Mesenchymal stem cell (in vitro differentiated cells and primary cell): Measurements from ENCODE around the gene ME2.

Experiments
- DNase-seq: peaks from one replicate; pipeline ENCODE4 v3.0.0-alpha.2; 2013
- H2AFZ ChIP-seq: one replicate; pipeline ENCODE4 v1.6.1; 2013; ENCODE audit warnings: low read depth, mild to moderate bottlenecking, control low read depth, inconsistent platforms, low read length, moderate library complexity
- H2AK5ac ChIP-seq: 2 replicates; pipeline ENCODE4 v1.6.1; 2013; ENCODE audit warnings: low read length, moderate library complexity, mild to moderate bottlenecking, inconsistent platforms; ENCODE audit not compliant: severe bottlenecking
- H2BK120ac ChIP-seq: one replicate; pipeline ENCODE4 v1.6.1; 2013; ENCODE audit warnings: low read depth, mild to moderate bottlenecking, inconsistent platforms, low read length, moderate library complexity
- H2BK12ac ChIP-seq, 2 experiments: one replicate each; pipeline ENCODE4 v1.6.1; 2013; ENCODE audit warnings: inconsistent platforms in 2 of 2, low read length in 2 of 2, mild to moderate bottlenecking in 2 of 2, moderate library complexity in 2 of 2, control low read depth in 1 of 2
- H2BK15ac ChIP-seq: one replicate; pipeline ENCODE4 v1.6.1; 2013; ENCODE audit warnings: mild to moderate bottlenecking, low read depth, inconsistent platforms; ENCODE audit not compliant: poor library complexity, severe bottlenecking
- H2BK5ac ChIP-seq: 2 replicates; pipeline ENCODE4 v1.6.1; 2013; ENCODE audit warnings: low read depth, mild to moderate bottlenecking, low read length, control low read depth, inconsistent platforms; ENCODE audit not compliant: poor library complexity, severe bottlenecking
- H3K14ac ChIP-seq, 2 experiments: one replicate each; pipeline ENCODE4 v1.6.1; 2013; ENCODE audit warnings: inconsistent platforms in 2 of 2, low read length in 2 of 2, control low read depth in 1 of 2, mild to moderate bottlenecking in 1 of 2, moderate library complexity in 1 of 2
- H3K18ac ChIP-seq, 2 experiments: one replicate each; pipeline ENCODE4 v1.6.1; 2013; ENCODE audit warnings: inconsistent platforms in 2 of 2, low read length in 2 of 2, control low read depth in 1 of 2, low read depth in 1 of 2, mild to moderate bottlenecking in 1 of 2
- H3K23ac ChIP-seq, 2 experiments: one replicate each; pipeline ENCODE4 v1.6.1; 2013; ENCODE audit warnings: inconsistent platforms in 2 of 2, low read length in 2 of 2, mild to moderate bottlenecking in 2 of 2, moderate library complexity in 2 of 2, control low read depth in 1 of 2
- H3K27ac ChIP-seq: 2 replicates; pipeline ENCODE4 v1.5.1; 2013; ENCODE audit warnings: mild to moderate bottlenecking, moderate library complexity, low read length, control low read depth, inconsistent platforms; ENCODE audit not compliant: poor library complexity, severe bottlenecking
- H3K27me3 ChIP-seq, 2 experiments: 2 replicates each; pipeline versions ENCODE4 v1.6.1 to v1.7.0; 2013; ENCODE audit warnings: low read length in 2 of 2, mild to moderate bottlenecking in 2 of 2, moderate library complexity in 2 of 2, control low read depth in 1 of 2, inconsistent platforms in 1 of 2; ENCODE audit not compliant: control insufficient read depth in 1 of 2, insufficient read depth in 1 of 2
- H3K36me3 ChIP-seq, 2 experiments: 2 replicates each; pipeline versions ENCODE4 v1.6.1 to v1.7.0; 2013; ENCODE audit warnings: low read length in 2 of 2, control low read depth in 1 of 2, inconsistent platforms in 1 of 2, low read depth in 1 of 2, mild to moderate bottlenecking in 1 of 2; ENCODE audit not compliant: insufficient read depth in 2 of 2, control insufficient read depth in 1 of 2
- H3K4ac ChIP-seq, 2 experiments: one replicate each; pipeline ENCODE4 v1.6.1; 2013; ENCODE audit warnings: inconsistent platforms in 2 of 2, low read length in 2 of 2, mild to moderate bottlenecking in 2 of 2, moderate library complexity in 2 of 2, control low read depth in 1 of 2, low read depth in 1 of 2
- H3K4me1 ChIP-seq: 2 replicates; pipeline ENCODE4 v1.6.1; 2013; ENCODE audit warnings: low read depth, low read length, control low read depth; ENCODE audit not compliant: control insufficient read depth, insufficient read depth
- H3K4me2 ChIP-seq: 2 replicates; pipeline ENCODE4 v1.6.1; 2013; ENCODE audit warnings: low read length, mild to moderate bottlenecking, inconsistent platforms; ENCODE audit not compliant: poor library complexity, severe bottlenecking
- H3K4me3 ChIP-seq, 2 experiments: 2 replicates each; pipeline versions ENCODE4 v1.5.1 to v1.7.0; 2013; ENCODE audit warnings: low read length in 2 of 2, mild to moderate bottlenecking in 2 of 2, control low read depth in 1 of 2, low read depth in 1 of 2; ENCODE audit not compliant: insufficient read depth in 1 of 2
- H3K79me1 ChIP-seq: replicated peaks from 2 replicates; pipeline ENCODE4 v1.6.1; 2013; ENCODE audit warnings: mild to moderate bottlenecking, control low read depth, low read length, inconsistent platforms; ENCODE audit not compliant: poor library complexity, severe bottlenecking
- H3K9ac ChIP-seq: 2 replicates; pipeline ENCODE4 v1.7.0; 2013; ENCODE audit warnings: mild to moderate bottlenecking, low read length, moderate library complexity
- H3K9me3 ChIP-seq: 2 replicates; pipeline ENCODE4 v1.7.0; 2013; ENCODE audit warnings: mild to moderate bottlenecking, low read length; ENCODE audit not compliant: control insufficient read depth
- H4K8ac ChIP-seq: one replicate; pipeline ENCODE4 v1.6.1; 2013; ENCODE audit warnings: inconsistent platforms, mild to moderate bottlenecking, low read length, moderate library complexity
- H4K91ac ChIP-seq: one replicate; pipeline ENCODE4 v1.6.1; 2013; ENCODE audit warnings: mild to moderate bottlenecking, low read length, inconsistent platforms
- WGBS: methylation state at CpG from one replicate; pipeline ENCODE4 v1.1.7; 2013; ENCODE audit warnings: mixed read lengths; 5-methylcytosine and 5-hydroxymethylcytosine counted together

The ME2 gene

GRCh38 chr18:50859793-50860555 is 18.9 kb upstream of the ME2 start:
- H3K4ac ChIP-seq: no peak overlapping the region
- H2BK120ac ChIP-seq: no peak overlapping the region
- H2BK5ac ChIP-seq: no peak overlapping the region
- H3K4me1 ChIP-seq: no peaks in the 10 kb centered on the region
- H3K23ac ChIP-seq: no peak overlapping the region
- H3K18ac ChIP-seq: no peak overlapping the region
- no peak overlapping the region for H3K4me3 ChIP-seq
- H3K4me2 ChIP-seq: no peak overlapping the region
- H3K27ac ChIP-seq: no peak overlapping the region
- DNase-seq: no peak
- H4K91ac ChIP-seq: no peak overlapping the region
- no peaks in the 10 kb centered on the region for H3K9me3 ChIP-seq
- H4K8ac ChIP-seq: no peak overlapping the region
- no peaks in the 10 kb centered on the region for H3K36me3 ChIP-seq
- no peak overlapping the region for H2BK12ac ChIP-seq
- no peak overlapping the region for H3K9ac ChIP-seq
- no peak overlapping the region for H3K14ac ChIP-seq
- no peak overlapping the region for H2AFZ ChIP-seq
- H3K27me3 ChIP-seq: peaks cover 7 to 9% of the 10 kb centered on the region in 2 experiments
- no peak overlapping the region for H2AK5ac ChIP-seq
- H2BK15ac ChIP-seq: no peak overlapping the region
- no peaks in the 10 kb centered on the region for H3K79me1 ChIP-seq

DNA sequence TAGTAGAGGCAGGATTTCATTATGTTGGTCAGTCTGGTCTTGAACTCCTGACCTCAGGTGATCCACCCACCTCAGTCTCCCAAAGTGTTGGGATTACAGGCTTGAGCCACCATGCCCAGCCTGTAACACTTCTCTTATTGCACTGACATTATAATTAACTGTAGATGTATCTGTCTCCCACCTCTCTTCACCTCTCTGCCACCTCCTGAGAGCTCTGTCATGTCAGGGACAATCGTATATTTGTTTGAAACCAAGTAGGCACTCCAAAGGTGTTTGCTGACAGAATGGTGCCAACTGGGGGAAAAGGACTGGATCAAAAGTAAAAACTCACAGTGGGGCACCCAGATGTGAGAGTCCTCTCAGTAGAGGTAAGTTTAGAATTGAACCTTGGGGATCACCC is 17.3 kb upstream of the ME2 start:
- DNase-seq: no peak
- Histone ChIP-seq H2BK120ac (no peak overlapping the region), H3K27ac (no peak overlapping the region), H3K9ac (no peak overlapping the region), H3K79me1 (no peaks in the 10 kb centered on the region), H2BK12ac (no peak overlapping the region), H3K9me3 (no peaks in the 10 kb centered on the region), H4K91ac (no peak overlapping the region), H3K36me3 (no peaks in the 10 kb centered on the region), H3K23ac (no peak overlapping the region), H2BK5ac (no peak overlapping the region), H3K4me2 (no peak overlapping the region), H3K27me3 (peaks cover 7 to 9% of the 10 kb centered on the region in 2 experiments), H2BK15ac (no peak overlapping the region), H4K8ac (no peak overlapping the region), H3K4ac (no peak overlapping the region), H2AK5ac (no peak overlapping the region), H3K4me1 (no peaks in the 10 kb centered on the region), H3K18ac (no peak overlapping the region), H2AFZ (no peak overlapping the region), H3K4me3 (no peak overlapping the region), H3K14ac (no peak overlapping the region)
- 79% methylated on average over 1 of the region's 1 CpG for WGBS

- Histone ChIP-seq H3K36me3 (no peaks in the 10 kb centered on the region), H3K4me3 (no peak overlapping the region), H3K4me2 (no peak overlapping the region), H3K27ac (no peak overlapping the region), H2AFZ (no peak overlapping the region), H2AK5ac (no peak overlapping the region), H2BK5ac (no peak overlapping the region), H3K18ac (no peak overlapping the region), H2BK120ac (no peak overlapping the region), H4K8ac (no peak overlapping the region), H3K79me1 (no peaks in the 10 kb centered on the region), H4K91ac (no peak overlapping the region), H3K4ac (no peak overlapping the region), H3K23ac (no peak overlapping the region), H2BK12ac (no peak overlapping the region), H2BK15ac (no peak overlapping the region), H3K9ac (no peak overlapping the region), H3K4me1 (no peaks in the 10 kb centered on the region), H3K14ac (no peak overlapping the region), H3K27me3 (peaks cover 7 to 9% of the 10 kb centered on the region in 2 experiments), H3K9me3 (no peaks in the 10 kb centered on the region)
- no peak for DNase-seq
- 98% methylated on average over 2 of the region's 2 CpGs for WGBS
These were observed 16.5 kb upstream of the ME2 start for GRCh38 chr18:50862401-50862800.

DNA sequence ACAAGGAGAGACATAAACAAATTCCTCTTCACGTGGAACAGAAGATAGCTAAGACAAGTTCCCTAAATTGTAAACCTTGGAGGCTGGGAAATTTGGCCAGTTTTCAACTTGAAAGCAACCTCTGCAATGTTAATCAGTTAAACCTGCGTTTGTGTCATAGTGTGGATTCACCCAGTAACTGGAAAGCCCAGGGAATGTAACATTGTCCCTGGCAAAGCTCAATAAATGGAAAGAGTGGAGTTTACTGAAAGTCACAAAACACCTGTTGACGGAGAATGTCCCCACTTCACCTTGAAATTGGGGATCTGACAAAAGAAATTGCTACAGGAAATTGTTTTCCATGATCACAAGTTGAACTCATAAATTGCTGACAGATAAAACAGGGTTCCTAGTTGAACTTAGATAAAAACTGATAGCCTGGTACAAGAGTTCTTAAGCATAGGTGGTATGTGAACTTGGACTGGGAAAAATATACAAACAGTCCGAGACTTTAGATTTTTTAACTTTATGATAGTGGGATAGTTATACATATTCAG is 15.0 kb upstream of the ME2 start:
- H3K27me3 ChIP-seq: peaks cover 7 to 9% of the 10 kb centered on the region in 2 experiments
- H2AK5ac ChIP-seq: no peak overlapping the region
- no peak overlapping the region for H2BK12ac ChIP-seq
- no peak overlapping the region for H4K8ac ChIP-seq
- no peak overlapping the region for H2BK15ac ChIP-seq
- no peak overlapping the region for H3K14ac ChIP-seq
- no peak overlapping the region for H2AFZ ChIP-seq
- no peak overlapping the region for H3K27ac ChIP-seq
- peaks cover 1% of the 10 kb centered on the region for H3K4me1 ChIP-seq
- H3K4ac ChIP-seq: no peak overlapping the region
- H2BK120ac ChIP-seq: no peak overlapping the region
- H3K4me2 ChIP-seq: no peak overlapping the region
- 51% methylated on average over 3 of the region's 4 CpGs for WGBS
- no peak overlapping the region for H3K23ac ChIP-seq
- no peaks in the 10 kb centered on the region for H3K9me3 ChIP-seq
- H3K4me3 ChIP-seq: no peak overlapping the region
- no peaks in the 10 kb centered on the region for H3K36me3 ChIP-seq
- no peak overlapping the region for H2BK5ac ChIP-seq
- H3K79me1 ChIP-seq: no peaks in the 10 kb centered on the region
- H4K91ac ChIP-seq: no peak overlapping the region
- DNase-seq: no peak
- no peak overlapping the region for H3K9ac ChIP-seq
- no peak overlapping the region for H3K18ac ChIP-seq
